Natural killer cell treated with Interleukin-12 subunit alpha and Interleukin-12 subunit beta and Interleukin-15 and Interleukin-18, amount 100 ng/mL, for 72 hours (primary cell): ENCODE data around the gene STX12. TPM values are rescaled to one million over a fixed set of nuclear protein-coding genes. Genes with fewer than 3 reads are reported as not detected.
"Not testable (repeated sequence)": the region's sequence is repeated elsewhere in the genome, so short reads cannot be mapped to it uniquely, and the experiment has no call there.

Source experiments
- ATAC-seq, 2 donors: fragments of 150-1000 bp; cut with Tn5 transposase in 1 of 2; sonication (Bioruptor Pico), chemical (Tn5 transposase) in 1 of 2; 2 replicates each; pipeline ENCODE4 v1.10.0; 2021
- DNase-seq: peaks from one replicate; pipeline ENCODE4 v3.0.0; 2022; ENCODE audit warnings: low spot score
- H3K27ac Mint-ChIP-seq, 2 donors: 1 replicate in 1 of 2; 2 replicates in 1 of 2; pipeline ENCODE4 v1.8.0; 2022; ENCODE audit warnings: mixed read lengths in 2 of 2, mild to moderate bottlenecking in 1 of 2, moderate library complexity in 1 of 2
- H3K27me3 Mint-ChIP-seq, 2 donors: 1 replicate in 1 of 2; 2 replicates in 1 of 2; pipeline ENCODE4 v1.8.0; 2022; ENCODE audit warnings: mixed read lengths in 2 of 2
- H3K36me3 Mint-ChIP-seq: one replicate; pipeline ENCODE4 v1.8.0; 2022; ENCODE audit warnings: mixed read lengths
- H3K4me1 Mint-ChIP-seq, 2 donors: 1 replicate in 1 of 2; 2 replicates in 1 of 2; pipeline ENCODE4 v1.8.0; 2022; ENCODE audit warnings: low read depth in 2 of 2, mixed read lengths in 2 of 2, mild to moderate bottlenecking in 1 of 2
- H3K4me3 Mint-ChIP-seq: one replicate; pipeline ENCODE4 v1.8.0; 2022; ENCODE audit warnings: mixed read lengths
- H3K9me3 Mint-ChIP-seq: 2 replicates; pipeline ENCODE4 v1.8.0; 2022; ENCODE audit warnings: mixed read lengths
- total RNA-seq, 2 donors: library from RNA; stranded (reverse); gene quantifications; one replicate each; pipeline ENCODE4 v1.2.3, GENCODE V29; 2022

The STX12 gene
- total RNA-seq, 2 donors from 2014 or later: 47.9 to 50.2 TPM

- H3K27me3 Mint-ChIP-seq: no peaks in the 10 kb centered on the region
- ATAC-seq (no peak), DNase-seq (no peak)
- H3K27ac Mint-ChIP-seq: no peak overlapping the region
- no peak overlapping the region for H3K4me3 Mint-ChIP-seq
- H3K9me3 Mint-ChIP-seq: no peaks in the 10 kb centered on the region
- H3K4me1 Mint-ChIP-seq: peaks cover 16 to 17% of the 10 kb centered on the region in 2 donors
- no peaks in the 10 kb centered on the region for H3K36me3 Mint-ChIP-seq
Observed at GRCh38 chr1:27785781-27786455, 12.9 kb downstream of the STX12 start.

GRCh38 chr1:27787895-27788294, 14.9 kb downstream of the STX12 start:
- H3K9me3 Mint-ChIP-seq: no peaks in the 10 kb centered on the region
- no peak overlapping the region for H3K4me3 Mint-ChIP-seq
- H3K27ac Mint-ChIP-seq: peak overlapping the region in 1 of 2 donors; percentile 38
- no peak for ATAC-seq
- H3K27me3 Mint-ChIP-seq: no peaks in the 10 kb centered on the region
- no peak for DNase-seq
- H3K36me3 Mint-ChIP-seq: no peaks in the 10 kb centered on the region
- peaks cover 7 to 16% of the 10 kb centered on the region in 2 donors for H3K4me1 Mint-ChIP-seq

GRCh38 chr1:27789540-27790041, 16.6 kb downstream of the STX12 start:
- no peak for ATAC-seq
- Mint-ChIP-seq H3K27ac (peak overlapping the region in 1 of 2 donors; percentile 65), H3K4me1 (peaks cover 7 to 16% of the 10 kb centered on the region in 2 donors), H3K4me3 (no peak overlapping the region), H3K27me3 (no peaks in the 10 kb centered on the region), H3K36me3 (no peaks in the 10 kb centered on the region), H3K9me3 (no peaks in the 10 kb centered on the region)
- DNase-seq: no peak

- peaks cover 7 to 13% of the 10 kb centered on the region in 2 donors for H3K4me1 Mint-ChIP-seq
- H3K4me3 Mint-ChIP-seq, H3K27ac Mint-ChIP-seq, DNase-seq, H3K9me3 Mint-ChIP-seq, H3K36me3 Mint-ChIP-seq, ATAC-seq, H3K27me3 Mint-ChIP-seq: not testable (repeated sequence)
Observed at GRCh38 chr1:27790270-27790669, 17.3 kb downstream of the STX12 start.

GRCh38 chr1:27795601-27796000, 22.6 kb downstream of the STX12 start:
- H3K9me3 Mint-ChIP-seq: no peaks in the 10 kb centered on the region
- H3K36me3 Mint-ChIP-seq: peaks cover 23% of the 10 kb centered on the region
- no peak for ATAC-seq
- peak overlapping the region in 1 of 2 donors; percentile 0 for H3K27ac Mint-ChIP-seq
- DNase-seq: no peak
- H3K27me3 Mint-ChIP-seq: no peaks in the 10 kb centered on the region
- no peak overlapping the region for H3K4me3 Mint-ChIP-seq
- peaks cover 3 to 6% of the 10 kb centered on the region in 2 donors for H3K4me1 Mint-ChIP-seq

GRCh38 chr1:27804791-27805190, 31.8 kb downstream of the STX12 start:
- no peak overlapping the region for H3K4me3 Mint-ChIP-seq
- no peak for DNase-seq
- H3K27me3 Mint-ChIP-seq: no peaks in the 10 kb centered on the region
- peaks cover 29% of the 10 kb centered on the region for H3K36me3 Mint-ChIP-seq
- H3K4me1 Mint-ChIP-seq: peaks cover 6 to 10% of the 10 kb centered on the region in 2 donors
- peak overlapping the region in 1 of 2 donors; percentile 31 for H3K27ac Mint-ChIP-seq
- ATAC-seq: peak in 1 of 2 donors; percentile 51
- H3K9me3 Mint-ChIP-seq: no peaks in the 10 kb centered on the region

- Mint-ChIP-seq H3K9me3 (no peaks in the 10 kb centered on the region), H3K27ac (no peak overlapping the region), H3K36me3 (peaks cover 26% of the 10 kb centered on the region), H3K27me3 (no peaks in the 10 kb centered on the region), H3K4me1 (peaks cover 8 to 10% of the 10 kb centered on the region in 2 donors), H3K4me3 (no peak overlapping the region)
- ATAC-seq: no peak
- no peak for DNase-seq
Observed at GRCh38 chr1:27806758-27807157, 33.7 kb downstream of the STX12 start.

- DNase-seq (no peak), ATAC-seq (no peak)
- H3K27ac Mint-ChIP-seq: peak overlapping the region in 1 of 2 donors; percentile 44
- H3K9me3 Mint-ChIP-seq: no peaks in the 10 kb centered on the region
- no peaks in the 10 kb centered on the region for H3K27me3 Mint-ChIP-seq
- H3K36me3 Mint-ChIP-seq: peaks cover 24% of the 10 kb centered on the region
- H3K4me3 Mint-ChIP-seq: no peak overlapping the region
- peaks cover 8 to 10% of the 10 kb centered on the region in 2 donors for H3K4me1 Mint-ChIP-seq
Observed at GRCh38 chr1:27807385-27807784, 34.4 kb downstream of the STX12 start.

GRCh38 chr1:27808131-27808530, 35.1 kb downstream of the STX12 start:
- H3K27ac Mint-ChIP-seq, ATAC-seq: not testable (repeated sequence)
- peaks cover 18% of the 10 kb centered on the region for H3K36me3 Mint-ChIP-seq

GRCh38 chr1:27809883-27810282, 36.9 kb downstream of the STX12 start:
- H3K27me3 Mint-ChIP-seq: no peaks in the 10 kb centered on the region
- H3K27ac Mint-ChIP-seq: no peak overlapping the region
- H3K4me3 Mint-ChIP-seq: no peak overlapping the region

More at GRCh38 chr1:27808131-27808530, 35.1 kb downstream of the STX12 start:
- H3K27me3 Mint-ChIP-seq, H3K9me3 Mint-ChIP-seq, DNase-seq, H3K4me3 Mint-ChIP-seq: not testable (repeated sequence)
- H3K4me1 Mint-ChIP-seq: peaks cover 8 to 10% of the 10 kb centered on the region in 2 donors

GRCh38 chr1:27811741-27812500, 38.9 kb downstream of the STX12 start:
- no peaks in the 10 kb centered on the region for H3K9me3 Mint-ChIP-seq
- no peaks in the 10 kb centered on the region for H3K27me3 Mint-ChIP-seq
- H3K4me1 Mint-ChIP-seq: peaks cover 2 to 6% of the 10 kb centered on the region in 2 donors
- ATAC-seq: peak in 1 of 2 donors; percentile 43
- H3K4me3 Mint-ChIP-seq: no peak overlapping the region
- H3K36me3 Mint-ChIP-seq: peaks cover 5% of the 10 kb centered on the region
- DNase-seq: no peak
- peak overlapping the region in 1 of 2 donors; percentile 2 for H3K27ac Mint-ChIP-seq

More at GRCh38 chr1:27809883-27810282, 36.9 kb downstream of the STX12 start:
- H3K4me1 Mint-ChIP-seq: peaks cover 3 to 8% of the 10 kb centered on the region in 2 donors
- ATAC-seq (no peak), DNase-seq (no peak)
- H3K9me3 Mint-ChIP-seq: no peaks in the 10 kb centered on the region
- H3K36me3 Mint-ChIP-seq: peaks cover 10% of the 10 kb centered on the region

DNA sequence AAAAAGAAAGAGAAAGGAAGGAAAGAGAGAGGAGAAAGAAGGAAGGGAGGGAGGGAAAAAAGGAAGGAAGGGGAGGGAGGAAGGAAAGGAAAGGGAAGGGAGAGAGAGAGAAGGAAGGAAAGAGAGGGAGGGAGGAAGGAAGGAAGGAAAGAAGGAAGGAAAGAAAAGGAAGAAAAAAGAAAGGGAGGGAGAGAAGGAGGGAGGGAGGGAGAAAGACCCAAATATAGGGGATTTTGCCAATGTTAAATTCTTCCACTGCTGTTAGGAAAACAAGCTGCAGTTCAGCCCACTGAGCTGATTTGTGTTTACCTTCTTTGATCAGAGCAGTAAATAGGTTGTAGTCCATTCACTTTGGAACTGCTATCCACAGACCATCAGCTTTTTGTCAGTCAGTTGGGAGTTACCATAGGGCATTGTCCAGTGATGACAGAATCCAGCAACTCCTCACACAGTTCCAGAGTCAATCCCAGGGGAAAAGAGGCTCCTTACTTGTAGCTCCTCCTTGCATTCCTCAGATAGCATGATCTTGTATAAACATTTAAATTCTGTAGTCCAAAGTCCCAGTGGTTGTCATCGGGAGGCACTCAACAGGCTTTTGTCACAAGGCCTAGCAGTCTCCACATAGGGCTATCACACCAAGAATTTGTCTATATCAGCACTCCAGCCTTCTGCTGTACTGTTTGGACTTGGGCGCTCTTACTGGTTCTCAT, 44.1 kb downstream of the STX12 start:
- no peaks in the 10 kb centered on the region for H3K9me3 Mint-ChIP-seq
- H3K4me1 Mint-ChIP-seq: no peaks in the 10 kb centered on the region
- H3K4me3 Mint-ChIP-seq: no peak overlapping the region
- no peaks in the 10 kb centered on the region for H3K27me3 Mint-ChIP-seq
- no peak overlapping the region for H3K27ac Mint-ChIP-seq
- H3K36me3 Mint-ChIP-seq: peaks cover 13% of the 10 kb centered on the region
- DNase-seq: no peak
- no peak for ATAC-seq

GRCh38 chr1:27821761-27822315, 48.8 kb downstream of the STX12 start:
- H3K4me3 Mint-ChIP-seq: no peak overlapping the region
- ATAC-seq (no peak), DNase-seq (no peak)
- no peaks in the 10 kb centered on the region for H3K4me1 Mint-ChIP-seq
- no peaks in the 10 kb centered on the region for H3K9me3 Mint-ChIP-seq
- H3K27ac Mint-ChIP-seq: no peak overlapping the region
- no peaks in the 10 kb centered on the region for H3K27me3 Mint-ChIP-seq
- peaks cover 13% of the 10 kb centered on the region for H3K36me3 Mint-ChIP-seq
